Measurements from ENCODE around the gene FANCD2OS.
"Not testable (repeated sequence)": the region's sequence is repeated elsewhere in the genome, so short reads cannot be mapped to it uniquely, and the experiment has no call there.

Gene FANCD2OS

DNA sequence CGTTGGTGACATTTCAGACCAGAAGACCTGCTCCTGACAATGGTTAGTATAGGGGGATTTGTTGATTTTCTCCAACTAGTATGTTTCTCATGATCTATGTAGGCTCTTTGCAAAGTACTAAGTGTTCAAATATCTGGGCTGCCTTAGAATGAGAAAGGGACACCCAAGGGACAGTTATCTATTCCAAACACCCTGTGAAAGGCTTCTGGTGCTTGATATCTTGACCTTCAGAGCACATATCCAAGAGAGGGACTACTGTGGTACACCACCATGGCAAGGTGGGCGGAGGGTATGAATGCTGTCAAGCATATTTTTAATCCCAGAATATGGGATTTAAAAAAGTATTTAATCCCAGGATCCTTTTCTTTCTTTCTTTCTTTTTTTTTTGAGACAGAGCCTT lies 1.1 kb downstream of the FANCD2OS start:
- no peaks in the 10 kb centered on the region for H3K27me3 ChIP-seq (replicated peaks; ENCODE audit: control insufficient read depth, insufficient read depth, low read length, poor library complexity, severe bottlenecking)
- H3K4me3 ChIP-seq (ENCODE audit: insufficient read depth, low read depth, low read length, poor library complexity, severe bottlenecking): no peak overlapping the region
- no peaks in the 10 kb centered on the region for H3K36me3 ChIP-seq (ENCODE audit: control insufficient read depth, insufficient read depth, low read length)
- no peak overlapping the region for H3K27ac ChIP-seq (ENCODE audit: insufficient read depth, low read length, poor library complexity, severe bottlenecking)
- H3K9me3 ChIP-seq (ENCODE audit: control insufficient read depth, low read length): no peaks in the 10 kb centered on the region
- DNase-seq: no peak
- no peaks in the 10 kb centered on the region for H3K4me1 ChIP-seq (ENCODE audit: control insufficient read depth, insufficient read depth, low read length, poor library complexity, severe bottlenecking)

DNA sequence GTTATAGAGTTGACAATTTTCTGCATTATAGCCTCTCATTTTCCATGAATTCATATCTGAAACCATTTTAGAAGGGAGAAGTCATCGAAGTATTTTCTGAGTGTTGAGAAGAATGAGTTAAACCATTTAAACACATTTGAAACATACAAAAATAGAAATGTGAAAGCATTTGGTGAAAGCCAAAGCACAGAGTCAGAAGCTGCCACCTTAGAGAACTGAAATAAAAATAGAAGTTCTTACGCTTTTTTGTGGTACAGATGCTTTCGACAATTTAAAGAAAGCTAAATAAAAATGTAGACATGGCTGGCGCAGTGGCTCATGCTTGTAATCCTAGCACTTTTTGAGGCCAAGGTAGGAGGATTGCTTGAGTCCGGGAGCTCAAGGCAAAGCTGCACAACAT lies 9.0 kb downstream of the FANCD2OS start:
- Histone ChIP-seq H3K9me3 (ENCODE audit: control insufficient read depth, low read length) (no peaks in the 10 kb centered on the region), H3K27me3 (replicated peaks; ENCODE audit: control insufficient read depth, insufficient read depth, low read length, poor library complexity, severe bottlenecking) (no peaks in the 10 kb centered on the region), H3K4me3 (ENCODE audit: insufficient read depth, low read depth, low read length, poor library complexity, severe bottlenecking) (no peak overlapping the region), H3K36me3 (ENCODE audit: control insufficient read depth, insufficient read depth, low read length) (no peaks in the 10 kb centered on the region), H3K27ac (ENCODE audit: insufficient read depth, low read length, poor library complexity, severe bottlenecking) (no peak overlapping the region), H3K4me1 (ENCODE audit: control insufficient read depth, insufficient read depth, low read length, poor library complexity, severe bottlenecking) (no peaks in the 10 kb centered on the region)
- DNase-seq: no peak

DNA sequence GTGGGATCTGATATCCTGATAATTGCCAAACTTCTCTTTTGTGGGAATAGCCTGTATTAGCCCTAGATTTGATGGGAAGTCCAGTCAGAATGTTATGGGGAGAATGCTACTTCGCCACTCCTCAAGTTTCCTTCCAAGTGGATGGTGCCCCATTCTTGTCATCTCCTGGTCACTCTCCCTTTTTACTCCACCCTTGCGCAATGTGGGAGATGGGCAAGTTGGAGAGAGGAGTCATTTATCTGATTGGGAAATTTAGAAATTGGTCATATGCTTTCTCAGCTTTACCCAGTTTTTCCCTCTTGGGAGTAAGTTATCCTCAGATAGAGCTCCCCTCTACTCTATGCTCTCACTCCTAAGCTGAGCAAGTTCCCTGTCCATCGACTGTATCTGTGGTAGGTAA lies 14.4 kb downstream of the FANCD2OS start:
- Histone ChIP-seq H3K36me3 (ENCODE audit: control insufficient read depth, insufficient read depth, low read length) (peaks cover 3% of the 10 kb centered on the region), H3K9me3 (ENCODE audit: control insufficient read depth, low read length) (no peaks in the 10 kb centered on the region), H3K4me3 (ENCODE audit: insufficient read depth, low read depth, low read length, poor library complexity, severe bottlenecking) (no peak overlapping the region), H3K27ac (ENCODE audit: insufficient read depth, low read length, poor library complexity, severe bottlenecking) (no peak overlapping the region), H3K4me1 (ENCODE audit: control insufficient read depth, insufficient read depth, low read length, poor library complexity, severe bottlenecking) (no peaks in the 10 kb centered on the region), H3K27me3 (replicated peaks; ENCODE audit: control insufficient read depth, insufficient read depth, low read length, poor library complexity, severe bottlenecking) (no peaks in the 10 kb centered on the region)
- DNase-seq: no peak

DNA sequence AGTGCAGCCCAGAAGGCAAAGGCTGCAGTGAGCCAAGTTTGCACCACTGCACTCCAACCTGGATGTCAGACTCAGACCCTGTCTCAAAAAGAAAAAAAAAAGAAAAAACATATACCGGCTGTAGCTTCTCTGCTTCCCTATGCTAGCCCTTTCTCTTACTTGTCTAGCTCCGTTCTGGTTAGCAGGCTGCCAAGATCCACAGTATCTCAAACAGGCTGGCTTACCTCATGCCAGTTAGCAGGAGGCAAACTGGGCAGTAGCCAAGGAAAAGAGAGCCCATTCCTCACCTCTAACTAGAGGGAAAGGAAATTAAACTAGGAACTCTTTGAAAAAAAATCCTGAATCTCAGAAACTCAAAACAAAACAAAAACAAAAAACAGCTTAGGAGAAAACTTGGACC lies 16.7 kb downstream of the FANCD2OS start:
- not testable (repeated sequence) for H3K36me3 ChIP-seq (ENCODE audit: control insufficient read depth, insufficient read depth, low read length); H3K27ac ChIP-seq (ENCODE audit: insufficient read depth, low read length, poor library complexity, severe bottlenecking); DNase-seq; H3K4me1 ChIP-seq (ENCODE audit: control insufficient read depth, insufficient read depth, low read length, poor library complexity, severe bottlenecking); H3K9me3 ChIP-seq (ENCODE audit: control insufficient read depth, low read length); H3K27me3 ChIP-seq (replicated peaks; ENCODE audit: control insufficient read depth, insufficient read depth, low read length, poor library complexity, severe bottlenecking); H3K4me3 ChIP-seq (ENCODE audit: insufficient read depth, low read depth, low read length, poor library complexity, severe bottlenecking)

DNA sequence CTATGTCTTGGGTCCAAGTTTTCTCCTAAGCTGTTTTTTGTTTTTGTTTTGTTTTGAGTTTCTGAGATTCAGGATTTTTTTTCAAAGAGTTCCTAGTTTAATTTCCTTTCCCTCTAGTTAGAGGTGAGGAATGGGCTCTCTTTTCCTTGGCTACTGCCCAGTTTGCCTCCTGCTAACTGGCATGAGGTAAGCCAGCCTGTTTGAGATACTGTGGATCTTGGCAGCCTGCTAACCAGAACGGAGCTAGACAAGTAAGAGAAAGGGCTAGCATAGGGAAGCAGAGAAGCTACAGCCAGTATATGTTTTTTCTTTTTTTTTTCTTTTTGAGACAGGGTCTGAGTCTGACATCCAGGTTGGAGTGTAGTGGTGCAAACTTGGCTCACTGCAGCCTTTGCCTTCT lies 17.3 kb downstream of the FANCD2OS start:
- not testable (repeated sequence) for DNase-seq; H3K27ac ChIP-seq (ENCODE audit: insufficient read depth, low read length, poor library complexity, severe bottlenecking); H3K4me3 ChIP-seq (ENCODE audit: insufficient read depth, low read depth, low read length, poor library complexity, severe bottlenecking); H3K36me3 ChIP-seq (ENCODE audit: control insufficient read depth, insufficient read depth, low read length); H3K9me3 ChIP-seq (ENCODE audit: control insufficient read depth, low read length); H3K4me1 ChIP-seq (ENCODE audit: control insufficient read depth, insufficient read depth, low read length, poor library complexity, severe bottlenecking); H3K27me3 ChIP-seq (replicated peaks; ENCODE audit: control insufficient read depth, insufficient read depth, low read length, poor library complexity, severe bottlenecking)

DNA sequence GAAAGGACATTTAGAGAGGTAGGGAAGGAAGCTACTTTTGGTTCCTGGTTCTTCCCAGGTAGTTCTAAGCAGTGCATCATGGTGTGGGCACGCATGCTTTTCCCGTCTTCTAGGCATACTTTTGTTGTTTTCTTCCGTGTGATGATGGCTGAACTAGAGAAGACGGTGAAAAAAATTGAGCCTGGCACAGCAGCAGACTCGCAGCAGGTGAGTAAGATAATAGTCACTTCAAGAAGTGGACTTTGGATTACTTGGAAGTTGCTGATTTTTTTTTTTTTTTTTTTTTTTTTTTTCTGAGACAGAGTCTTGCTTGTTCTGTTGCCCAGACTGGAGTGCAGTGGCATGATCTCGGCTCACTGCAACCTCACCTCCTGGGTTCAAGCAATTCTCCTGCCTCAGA lies 17.9 kb downstream of the FANCD2OS start:
- peaks cover 3% of the 10 kb centered on the region for H3K36me3 ChIP-seq (ENCODE audit: control insufficient read depth, insufficient read depth, low read length)
- DNase-seq: no peak

DNA sequence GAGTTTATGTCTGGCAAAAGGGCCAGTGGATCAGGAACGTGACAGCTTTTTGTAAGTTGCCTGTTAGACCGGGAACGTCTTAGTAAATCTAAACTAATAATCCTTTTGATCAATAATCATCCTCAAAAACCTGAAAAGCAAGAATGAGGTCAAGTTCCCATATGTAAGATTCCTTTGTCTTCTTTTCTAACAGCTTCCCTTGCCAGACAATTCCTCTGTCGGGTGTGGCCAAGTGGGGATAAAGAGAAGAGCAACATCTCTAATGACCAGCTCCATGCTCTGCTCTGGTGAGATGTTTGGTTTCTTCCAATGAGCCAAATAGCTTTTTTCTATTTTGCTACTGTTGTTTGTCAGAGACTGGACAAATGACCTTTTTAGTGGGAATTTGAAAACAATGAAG lies 19.8 kb downstream of the FANCD2OS start:
- Histone ChIP-seq H3K36me3 (ENCODE audit: control insufficient read depth, insufficient read depth, low read length) (peaks cover 2% of the 10 kb centered on the region), H3K27me3 (replicated peaks; ENCODE audit: control insufficient read depth, insufficient read depth, low read length, poor library complexity, severe bottlenecking) (no peaks in the 10 kb centered on the region)

More for the DNA sequence above, 17.9 kb downstream of the FANCD2OS start:
- Histone ChIP-seq H3K9me3 (ENCODE audit: control insufficient read depth, low read length) (no peaks in the 10 kb centered on the region), H3K4me1 (ENCODE audit: control insufficient read depth, insufficient read depth, low read length, poor library complexity, severe bottlenecking) (no peaks in the 10 kb centered on the region), H3K4me3 (ENCODE audit: insufficient read depth, low read depth, low read length, poor library complexity, severe bottlenecking) (no peak overlapping the region), H3K27me3 (replicated peaks; ENCODE audit: control insufficient read depth, insufficient read depth, low read length, poor library complexity, severe bottlenecking) (no peaks in the 10 kb centered on the region), H3K27ac (ENCODE audit: insufficient read depth, low read length, poor library complexity, severe bottlenecking) (no peak overlapping the region)

DNA sequence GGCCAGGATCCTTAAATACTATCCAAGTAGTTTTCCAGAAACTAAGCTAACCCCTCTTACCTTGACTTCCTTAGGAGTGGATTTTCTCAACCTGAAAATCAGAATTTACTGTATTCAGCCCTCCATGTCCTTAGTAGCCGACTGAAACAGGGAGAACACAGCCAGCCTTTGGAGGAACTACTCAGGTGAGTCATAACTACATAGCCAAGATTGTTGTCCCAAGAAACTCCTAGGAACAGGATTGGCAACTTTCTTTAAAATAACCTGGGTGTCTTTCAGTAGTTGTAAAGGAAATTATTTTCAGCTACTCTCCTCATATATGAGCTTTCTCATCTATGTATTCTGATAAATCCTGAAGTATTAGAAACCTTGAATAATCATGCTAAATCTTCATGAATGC lies 22.3 kb downstream of the FANCD2OS start:
- H3K9me3 ChIP-seq (ENCODE audit: control insufficient read depth, low read length): no peaks in the 10 kb centered on the region
- DNase-seq: no peak
- no peaks in the 10 kb centered on the region for H3K4me1 ChIP-seq (ENCODE audit: control insufficient read depth, insufficient read depth, low read length, poor library complexity, severe bottlenecking)

More for the DNA sequence above, 19.8 kb downstream of the FANCD2OS start:
- Histone ChIP-seq H3K27ac (ENCODE audit: insufficient read depth, low read length, poor library complexity, severe bottlenecking) (no peak overlapping the region), H3K4me3 (ENCODE audit: insufficient read depth, low read depth, low read length, poor library complexity, severe bottlenecking) (no peak overlapping the region), H3K4me1 (ENCODE audit: control insufficient read depth, insufficient read depth, low read length, poor library complexity, severe bottlenecking) (no peaks in the 10 kb centered on the region), H3K9me3 (ENCODE audit: control insufficient read depth, low read length) (no peaks in the 10 kb centered on the region)
- no peak for DNase-seq

DNA sequence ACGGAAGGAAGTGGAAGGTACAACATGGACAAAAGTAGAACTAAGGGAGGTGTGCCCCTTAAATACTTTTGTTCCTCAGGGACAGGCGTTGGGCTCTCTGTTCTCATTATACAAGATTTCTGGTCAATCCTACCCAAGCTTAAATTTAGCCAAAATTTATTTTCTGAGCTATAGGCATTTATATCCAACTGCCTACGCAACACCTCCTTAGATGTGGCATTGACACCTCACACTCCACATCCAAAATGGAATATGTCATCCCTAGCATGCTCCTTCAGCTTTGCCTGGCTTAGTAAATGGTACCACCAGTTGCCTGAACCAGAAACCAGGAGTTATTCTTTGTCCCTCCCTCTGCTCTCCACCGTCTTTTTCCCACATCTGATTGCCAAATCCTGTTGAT lies 26.2 kb downstream of the FANCD2OS start:
- Histone ChIP-seq H3K9me3 (ENCODE audit: control insufficient read depth, low read length) (no peaks in the 10 kb centered on the region), H3K27ac (ENCODE audit: insufficient read depth, low read length, poor library complexity, severe bottlenecking) (no peak overlapping the region), H3K27me3 (replicated peaks; ENCODE audit: control insufficient read depth, insufficient read depth, low read length, poor library complexity, severe bottlenecking) (no peaks in the 10 kb centered on the region), H3K4me3 (ENCODE audit: insufficient read depth, low read depth, low read length, poor library complexity, severe bottlenecking) (no peak overlapping the region), H3K36me3 (ENCODE audit: control insufficient read depth, insufficient read depth, low read length) (no peaks in the 10 kb centered on the region), H3K4me1 (ENCODE audit: control insufficient read depth, insufficient read depth, low read length, poor library complexity, severe bottlenecking) (no peaks in the 10 kb centered on the region)
- DNase-seq: no peak

More for the DNA sequence above, 22.3 kb downstream of the FANCD2OS start:
- H3K27me3 ChIP-seq (replicated peaks; ENCODE audit: control insufficient read depth, insufficient read depth, low read length, poor library complexity, severe bottlenecking): no peaks in the 10 kb centered on the region
- H3K4me3 ChIP-seq (ENCODE audit: insufficient read depth, low read depth, low read length, poor library complexity, severe bottlenecking): no peak overlapping the region
- no peak overlapping the region for H3K27ac ChIP-seq (ENCODE audit: insufficient read depth, low read length, poor library complexity, severe bottlenecking)
- H3K36me3 ChIP-seq (ENCODE audit: control insufficient read depth, insufficient read depth, low read length): no peaks in the 10 kb centered on the region

DNA sequence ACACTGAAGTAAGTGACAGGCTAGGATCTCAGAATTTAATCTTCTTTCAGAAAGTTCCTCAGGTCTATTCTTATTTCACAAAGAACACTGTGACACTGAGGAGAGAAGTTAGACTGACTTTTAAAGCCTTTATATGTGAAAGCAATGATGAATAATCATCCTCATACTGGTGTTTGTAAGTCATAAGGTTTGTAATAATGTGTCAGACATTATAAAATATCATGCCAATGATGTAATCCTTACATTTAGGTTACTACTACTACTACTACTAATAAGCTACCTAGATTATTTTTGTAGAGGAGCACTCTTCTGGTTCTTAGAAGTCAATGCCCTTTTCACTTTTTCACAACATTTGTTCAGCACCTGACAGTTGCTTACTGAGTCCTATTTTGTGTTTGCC lies 33.4 kb downstream of the FANCD2OS start:
- H3K27me3 ChIP-seq (replicated peaks; ENCODE audit: control insufficient read depth, insufficient read depth, low read length, poor library complexity, severe bottlenecking): no peaks in the 10 kb centered on the region
- DNase-seq: no peak

DNA sequence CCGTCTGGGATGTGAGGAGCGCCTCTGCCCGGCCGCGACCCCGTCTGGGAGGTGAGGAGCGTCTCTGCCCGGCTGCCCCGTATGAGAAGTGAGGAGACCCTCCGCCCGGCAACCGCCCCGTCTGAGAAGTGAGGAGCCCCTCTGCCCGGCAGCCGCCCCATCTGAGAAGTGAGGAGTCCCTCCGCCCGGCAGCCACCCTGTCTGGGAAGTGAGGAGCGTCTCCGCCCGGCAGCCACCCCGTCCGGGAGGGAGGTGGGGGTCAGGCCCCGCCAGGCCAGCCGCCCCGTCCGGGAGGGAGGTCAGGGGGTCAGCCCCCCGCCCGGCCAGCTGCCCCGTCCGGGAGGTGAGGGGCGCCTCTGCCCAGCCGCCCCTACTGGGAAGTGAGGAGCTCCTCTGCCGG lies 38.0 kb downstream of the FANCD2OS start:
- H3K27me3 ChIP-seq (replicated peaks; ENCODE audit: control insufficient read depth, insufficient read depth, low read length, poor library complexity, severe bottlenecking); H3K27ac ChIP-seq (ENCODE audit: insufficient read depth, low read length, poor library complexity, severe bottlenecking); H3K9me3 ChIP-seq (ENCODE audit: control insufficient read depth, low read length); H3K4me3 ChIP-seq (ENCODE audit: insufficient read depth, low read depth, low read length, poor library complexity, severe bottlenecking); DNase-seq; H3K4me1 ChIP-seq (ENCODE audit: control insufficient read depth, insufficient read depth, low read length, poor library complexity, severe bottlenecking); H3K36me3 ChIP-seq (ENCODE audit: control insufficient read depth, insufficient read depth, low read length): not testable (repeated sequence)

More for the DNA sequence above, 33.4 kb downstream of the FANCD2OS start:
- H3K36me3 ChIP-seq (ENCODE audit: control insufficient read depth, insufficient read depth, low read length): no peaks in the 10 kb centered on the region
- H3K4me1 ChIP-seq (ENCODE audit: control insufficient read depth, insufficient read depth, low read length, poor library complexity, severe bottlenecking): no peaks in the 10 kb centered on the region
- no peaks in the 10 kb centered on the region for H3K9me3 ChIP-seq (ENCODE audit: control insufficient read depth, low read length)
- no peak overlapping the region for H3K4me3 ChIP-seq (ENCODE audit: insufficient read depth, low read depth, low read length, poor library complexity, severe bottlenecking)
- no peak overlapping the region for H3K27ac ChIP-seq (ENCODE audit: insufficient read depth, low read length, poor library complexity, severe bottlenecking)
